Muscle layer of colon (tissue), 2 donors: Measurements from ENCODE around the gene KIF1A.
"Not testable (repeated sequence)": the region's sequence is repeated elsewhere in the genome, so short reads cannot be mapped to it uniquely, and the experiment has no call there.

Experiments used
- H3K27ac ChIP-seq: one replicate; pipeline ENCODE4 v1.7.0; 2013; ENCODE audit warnings: low read depth, mild to moderate bottlenecking, low read length, moderate library complexity
- H3K27me3 ChIP-seq, 2 donors: one replicate each; pipeline ENCODE4 v1.7.0; 2013; ENCODE audit warnings: low read length in 2 of 2, mild to moderate bottlenecking in 2 of 2; ENCODE audit not compliant: insufficient read depth in 2 of 2, control insufficient read depth in 1 of 2
- H3K36me3 ChIP-seq: one replicate; pipeline ENCODE4 v1.7.0; 2013; ENCODE audit warnings: mild to moderate bottlenecking, low read length; ENCODE audit not compliant: insufficient read depth
- H3K4me1 ChIP-seq: one replicate; pipeline ENCODE4 v1.7.0; 2013; ENCODE audit warnings: mild to moderate bottlenecking, low read length; ENCODE audit not compliant: insufficient read depth
- H3K4me3 ChIP-seq, 2 donors: one replicate each; pipeline ENCODE4 v1.7.0; 2013; ENCODE audit warnings: low read length in 2 of 2, low read depth in 1 of 2, mild to moderate bottlenecking in 1 of 2, moderate library complexity in 1 of 2
- H3K9ac ChIP-seq: one replicate; pipeline ENCODE4 v1.7.0; 2013; ENCODE audit warnings: low read length
- H3K9me3 ChIP-seq: one replicate; pipeline ENCODE4 v1.7.0; 2013; ENCODE audit warnings: mild to moderate bottlenecking, low read length
- donor health status: abdominal sarcoma.
- donor health status: Adenocarcinoma of cecum.

The KIF1A gene

DNA sequence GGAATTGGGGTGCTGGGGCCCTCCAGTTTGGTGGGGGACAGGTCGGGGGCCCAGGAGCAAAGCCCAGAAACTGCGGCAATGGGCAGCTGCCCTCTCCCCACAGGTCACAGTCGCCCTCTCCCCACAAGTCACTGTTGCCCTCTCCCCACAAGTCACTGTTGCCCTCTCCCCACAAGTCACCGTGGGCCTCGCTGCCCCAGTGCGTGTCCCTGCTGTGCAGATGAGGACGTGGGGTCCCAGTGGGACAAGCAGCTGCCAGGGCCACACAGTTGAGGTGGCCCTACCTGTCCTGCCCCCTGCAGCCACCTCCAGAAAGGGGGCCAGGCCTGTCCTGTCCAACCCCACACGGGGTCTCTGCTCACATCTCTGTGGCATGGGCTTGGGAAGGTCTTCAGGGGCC lies 35.7 kb upstream of the KIF1A start:
- no peaks in the 10 kb centered on the region for H3K27me3 ChIP-seq
- H3K9ac ChIP-seq, result no peak overlapping the region
- no peaks in the 10 kb centered on the region for H3K36me3 ChIP-seq
- no peaks in the 10 kb centered on the region for H3K9me3 ChIP-seq
- no peak overlapping the region for H3K27ac ChIP-seq
- no peak overlapping the region for H3K4me3 ChIP-seq
- H3K4me1 ChIP-seq, result no peaks in the 10 kb centered on the region

DNA sequence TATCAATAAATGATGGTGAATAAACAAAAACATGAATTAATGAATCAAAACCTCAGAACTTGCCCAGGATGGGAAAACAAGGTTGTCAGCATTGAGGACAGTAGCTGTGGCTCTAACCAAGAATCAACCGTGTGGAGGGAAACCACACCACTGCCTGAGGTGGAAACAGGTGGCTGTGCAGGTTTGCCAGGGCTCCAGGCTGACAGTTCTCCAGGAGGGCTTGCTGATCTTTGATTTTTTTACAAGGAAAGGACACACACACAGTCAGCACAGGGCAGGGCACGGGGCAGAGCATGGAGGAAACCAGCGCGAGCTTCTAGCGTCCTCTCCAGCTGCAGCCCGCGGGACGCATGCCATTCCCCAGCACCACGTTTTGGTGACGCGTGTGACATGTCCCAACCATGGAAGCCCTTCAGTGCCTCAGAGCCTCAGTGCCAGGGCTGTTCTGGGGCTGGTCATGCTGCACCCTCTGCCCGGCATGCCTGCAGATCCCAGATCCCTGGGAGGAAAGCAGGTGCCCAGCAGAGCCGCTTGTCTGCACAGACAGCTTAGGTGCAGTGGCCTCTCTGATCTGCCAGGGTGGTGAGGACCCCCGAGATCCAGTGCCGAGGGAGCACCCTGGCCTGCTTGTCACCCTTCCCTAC lies 32.8 kb upstream of the KIF1A start:
- no peak overlapping the region for H3K27ac ChIP-seq
- H3K4me3 ChIP-seq, result no peak overlapping the region
- H3K4me1 ChIP-seq, result no peaks in the 10 kb centered on the region
- no peaks in the 10 kb centered on the region for H3K27me3 ChIP-seq
- H3K36me3 ChIP-seq, result no peaks in the 10 kb centered on the region
- H3K9me3 ChIP-seq, result no peaks in the 10 kb centered on the region
- no peak overlapping the region for H3K9ac ChIP-seq

DNA sequence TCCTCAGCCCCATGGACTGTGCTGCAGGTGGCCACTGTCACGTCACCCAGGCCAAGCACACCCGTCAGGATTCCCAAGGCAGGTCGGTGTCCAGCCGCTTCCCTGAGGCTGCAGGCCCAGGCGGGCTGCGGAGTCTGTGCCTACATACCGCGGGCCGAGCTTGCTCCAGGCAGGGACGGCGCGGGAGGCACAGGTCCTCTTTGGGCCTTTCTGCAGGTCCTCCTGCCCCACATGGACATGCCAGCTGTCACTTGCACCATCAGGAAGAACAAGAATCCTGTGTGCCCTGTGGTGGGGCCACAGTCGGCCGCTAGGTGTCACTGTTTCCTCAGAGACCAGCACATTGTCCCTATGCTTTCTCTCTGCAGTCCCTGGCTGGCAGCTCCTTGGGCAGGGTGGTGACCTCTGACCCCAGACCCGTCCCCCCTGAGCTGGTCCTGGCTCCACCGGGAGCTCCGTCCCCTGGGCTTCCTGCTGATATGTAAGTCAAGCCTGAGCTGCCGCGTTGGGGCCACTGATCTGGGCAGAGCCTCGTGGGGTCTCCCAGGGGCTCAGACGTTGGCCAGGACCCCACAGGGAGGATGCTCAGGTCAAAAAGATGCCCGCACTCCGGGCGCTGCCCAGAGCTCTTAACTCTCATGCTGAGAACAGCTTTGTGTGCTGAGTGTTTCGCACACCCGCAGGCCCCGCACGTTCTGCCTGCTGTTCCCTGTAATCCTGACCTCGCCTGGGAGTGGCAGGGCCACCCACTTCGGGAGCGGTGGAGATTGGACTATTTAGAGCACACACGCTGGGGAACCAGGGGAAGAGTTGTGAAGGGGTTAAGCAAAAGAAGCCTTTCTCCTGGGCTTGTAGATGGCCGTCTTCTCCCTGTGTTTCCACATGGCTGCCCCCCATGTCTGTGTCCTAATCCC lies 31.3 kb upstream of the KIF1A start:
- Histone ChIP-seq H3K9me3 (no peaks in the 10 kb centered on the region), H3K4me1 (no peaks in the 10 kb centered on the region), H3K27me3 (no peaks in the 10 kb centered on the region), H3K9ac (no peak overlapping the region), H3K27ac (no peak overlapping the region), H3K36me3 (no peaks in the 10 kb centered on the region), H3K4me3 (no peak overlapping the region)

DNA sequence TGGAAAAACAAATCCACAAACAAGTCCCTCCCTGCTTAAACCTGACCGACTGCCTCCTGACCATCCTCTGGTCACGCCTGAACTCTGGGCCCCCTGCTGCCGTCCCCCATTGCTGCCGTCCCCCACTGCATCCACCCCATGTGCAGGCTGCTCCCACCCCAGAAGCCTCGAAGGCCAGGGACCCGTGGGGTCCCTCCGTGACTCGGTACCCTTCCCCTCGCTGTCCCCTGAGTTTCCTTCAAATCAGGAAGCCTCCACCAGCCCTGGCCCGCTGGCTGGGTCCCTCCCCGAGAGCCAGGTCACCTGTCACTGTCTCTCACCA lies 30.7 kb upstream of the KIF1A start:
- H3K36me3 ChIP-seq, result no peaks in the 10 kb centered on the region
- H3K27ac ChIP-seq, result no peak overlapping the region
- no peak overlapping the region for H3K9ac ChIP-seq
- no peak overlapping the region for H3K4me3 ChIP-seq
- H3K4me1 ChIP-seq, result no peaks in the 10 kb centered on the region
- no peaks in the 10 kb centered on the region for H3K27me3 ChIP-seq
- H3K9me3 ChIP-seq, result no peaks in the 10 kb centered on the region

DNA sequence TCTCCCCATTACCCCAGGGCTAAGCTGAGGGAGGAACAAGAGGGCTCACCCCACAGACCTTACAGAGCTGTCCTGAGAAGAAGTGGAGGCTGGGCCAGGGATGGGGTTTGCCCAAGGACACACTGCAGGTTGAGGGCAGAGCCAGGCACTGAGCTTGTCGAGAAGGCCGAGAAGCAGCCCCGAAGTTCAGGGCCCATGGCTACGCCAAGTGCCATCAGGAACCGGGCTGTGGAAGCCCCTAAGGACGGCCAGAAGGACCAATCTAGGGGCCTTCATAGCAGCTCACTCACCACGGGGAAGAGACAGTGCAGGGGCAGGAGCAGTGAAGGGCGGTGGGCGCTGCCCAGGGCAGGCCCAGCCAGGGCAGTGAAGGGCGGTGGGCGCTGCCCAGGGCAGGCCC lies 30.0 kb upstream of the KIF1A start:
- Histone ChIP-seq H3K9me3 (no peaks in the 10 kb centered on the region), H3K9ac (no peak overlapping the region), H3K36me3 (no peaks in the 10 kb centered on the region), H3K27me3 (no peaks in the 10 kb centered on the region), H3K4me1 (no peaks in the 10 kb centered on the region), H3K4me3 (no peak overlapping the region), H3K27ac (no peak overlapping the region)

DNA sequence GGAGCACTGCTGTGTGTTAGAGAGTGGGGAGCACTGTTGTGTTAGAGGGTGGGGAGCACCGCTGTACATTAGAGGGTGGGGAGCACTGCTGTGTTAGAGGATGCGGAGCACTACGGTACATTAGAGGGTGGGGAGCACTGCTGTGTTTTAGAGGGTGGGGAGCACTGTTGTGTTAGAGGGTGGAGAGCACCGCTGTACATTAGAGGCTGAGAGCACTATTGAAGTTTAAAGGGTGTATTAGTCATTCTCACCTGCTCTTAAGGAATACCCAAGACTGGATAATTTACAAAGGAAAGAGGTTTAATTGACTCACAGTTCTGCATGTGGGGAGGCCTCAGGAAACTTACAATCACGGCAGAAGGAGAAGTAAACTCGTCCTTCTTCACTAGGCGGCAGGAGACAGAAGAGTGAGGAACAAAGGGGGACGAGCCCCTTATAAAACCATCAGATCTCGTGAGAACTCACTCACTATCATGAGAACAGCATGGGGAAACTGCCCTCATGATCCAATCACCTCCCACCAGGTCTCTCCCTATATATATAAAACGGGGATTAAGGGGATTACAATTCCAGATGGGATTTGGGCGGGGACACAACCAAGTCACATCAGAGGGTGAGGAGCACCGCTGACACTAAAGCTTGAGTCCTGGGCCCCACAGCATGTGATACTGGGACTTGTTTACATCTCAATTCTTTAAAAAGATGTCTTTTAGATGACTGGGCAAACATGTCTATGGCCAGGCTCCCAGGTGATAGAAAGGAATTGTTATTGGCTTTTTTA lies 29.1 kb upstream of the KIF1A start:
- H3K4me3 ChIP-seq, result no peak overlapping the region
- H3K9ac ChIP-seq, result no peak overlapping the region
- H3K36me3 ChIP-seq, result no peaks in the 10 kb centered on the region
- no peaks in the 10 kb centered on the region for H3K27me3 ChIP-seq
- no peaks in the 10 kb centered on the region for H3K4me1 ChIP-seq
- H3K27ac ChIP-seq, result no peak overlapping the region
- no peaks in the 10 kb centered on the region for H3K9me3 ChIP-seq

DNA sequence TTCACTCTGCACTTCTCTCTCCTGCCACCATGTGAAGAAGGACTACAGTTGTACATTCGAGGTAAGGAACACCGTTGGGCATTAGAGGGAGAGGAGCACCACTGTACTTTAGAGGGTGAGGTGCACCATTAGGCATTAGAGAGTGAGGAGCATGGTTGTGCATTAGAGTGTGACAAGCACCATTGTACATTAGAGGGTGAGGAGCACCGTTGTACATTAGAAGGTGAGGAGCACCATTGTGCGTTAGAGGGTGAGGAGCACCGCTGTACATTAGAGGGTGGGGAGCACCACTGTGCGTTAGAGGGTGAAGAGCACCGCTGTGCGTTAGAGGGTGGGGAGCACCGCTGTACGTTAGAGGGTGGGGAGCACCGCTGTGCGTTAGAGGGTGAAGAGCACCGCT lies 27.8 kb upstream of the KIF1A start:
- H3K9me3 ChIP-seq, result no peaks in the 10 kb centered on the region
- no peak overlapping the region for H3K27ac ChIP-seq
- H3K27me3 ChIP-seq, result no peaks in the 10 kb centered on the region
- no peaks in the 10 kb centered on the region for H3K36me3 ChIP-seq
- H3K4me3 ChIP-seq, result no peak overlapping the region
- H3K9ac ChIP-seq, result no peak overlapping the region
- no peaks in the 10 kb centered on the region for H3K4me1 ChIP-seq

DNA sequence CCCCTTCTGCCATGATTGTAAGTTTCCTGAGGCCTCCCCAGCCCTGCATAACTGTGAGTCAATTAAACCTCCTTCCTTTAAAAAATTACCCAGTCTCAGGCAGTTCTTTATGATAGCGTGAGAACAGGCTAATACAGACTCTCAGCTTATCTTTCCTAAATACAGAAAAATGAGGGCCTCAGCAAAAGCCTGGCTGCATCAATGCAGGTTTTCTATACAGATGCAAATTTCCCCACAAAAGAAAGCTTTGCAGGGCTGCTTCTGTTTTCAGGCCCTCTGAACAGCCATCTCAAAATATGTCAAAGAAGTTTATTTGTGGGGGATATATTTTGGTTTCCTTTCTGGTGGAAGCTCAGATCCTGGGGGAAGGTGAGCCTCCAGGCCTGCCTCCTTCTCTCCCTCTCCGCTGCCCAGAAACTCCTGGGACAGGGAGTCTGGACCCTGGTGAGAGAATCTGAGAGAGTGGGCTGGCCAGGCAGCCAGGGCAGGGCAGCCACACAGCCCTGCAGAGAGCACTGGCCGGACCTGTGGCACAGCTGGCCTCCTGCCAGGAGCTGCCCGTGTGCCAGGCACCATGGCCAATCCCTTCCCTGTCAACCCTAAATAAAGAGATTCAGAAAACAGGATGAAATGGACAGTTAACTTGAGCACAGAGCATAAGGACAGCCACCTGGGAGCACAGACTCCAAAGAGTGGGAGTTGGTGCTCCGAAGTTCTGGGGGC lies 27.0 kb upstream of the KIF1A start:
- Histone ChIP-seq H3K4me1 (no peaks in the 10 kb centered on the region), H3K27me3 (no peaks in the 10 kb centered on the region), H3K36me3 (no peaks in the 10 kb centered on the region), H3K9ac (no peak overlapping the region), H3K27ac (no peak overlapping the region), H3K9me3 (no peaks in the 10 kb centered on the region), H3K4me3 (no peak overlapping the region)

DNA sequence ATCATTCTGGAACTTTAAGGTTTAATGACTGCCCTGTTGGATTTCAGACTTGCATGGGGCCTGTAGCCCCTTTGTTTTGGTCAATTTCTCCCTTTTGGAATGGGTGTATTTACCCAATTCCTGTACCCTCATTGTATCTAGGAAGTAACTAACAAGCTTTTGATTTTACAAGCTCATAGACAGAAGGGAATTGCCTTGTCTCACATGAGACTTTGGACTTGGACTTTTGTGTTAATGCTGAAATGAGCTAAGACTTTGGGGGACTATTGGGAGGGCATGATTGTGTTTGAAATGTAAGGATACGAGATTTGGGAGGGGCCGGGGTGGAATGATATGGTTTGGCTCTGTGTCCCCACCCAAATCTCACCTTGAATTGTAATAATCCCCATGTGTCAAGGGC lies 26.3 kb upstream of the KIF1A start:
- not testable (repeated sequence) for H3K27ac ChIP-seq, H3K36me3 ChIP-seq, H3K9me3 ChIP-seq, H3K27me3 ChIP-seq, H3K4me3 ChIP-seq, H3K9ac ChIP-seq, H3K4me1 ChIP-seq

DNA sequence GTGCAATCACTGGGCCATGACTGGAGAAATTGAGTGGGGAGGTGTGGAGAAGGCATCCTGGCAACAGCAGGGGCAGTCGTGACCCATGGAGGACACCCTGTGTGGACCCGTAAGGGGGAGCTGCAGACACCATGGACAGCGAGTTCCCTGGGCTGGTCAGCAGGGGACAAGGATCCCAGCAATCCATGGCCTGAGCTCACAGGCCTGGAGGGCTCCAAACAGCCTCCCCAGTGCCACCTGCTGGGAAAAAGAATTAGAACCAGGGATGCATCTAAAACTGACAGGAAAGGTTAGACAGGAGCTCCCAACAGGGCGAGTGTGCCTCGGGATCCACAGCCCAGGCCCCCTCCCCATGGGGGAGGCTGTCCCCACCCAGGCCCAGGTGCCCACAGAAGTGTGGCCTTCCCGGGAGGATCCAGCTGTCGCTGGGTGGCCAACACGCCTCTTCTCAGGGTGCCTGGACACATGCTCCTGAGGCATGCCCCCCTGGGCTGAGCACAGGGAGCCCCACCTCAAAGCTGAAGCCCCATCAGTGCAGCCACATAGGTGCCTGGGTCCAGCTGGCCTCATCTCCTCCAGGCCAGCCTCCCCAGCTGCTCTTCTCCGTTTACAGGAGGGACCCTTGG lies 20.5 kb upstream of the KIF1A start:
- no peak overlapping the region for H3K27ac ChIP-seq
- no peak overlapping the region for H3K9ac ChIP-seq
- H3K9me3 ChIP-seq, result no peaks in the 10 kb centered on the region
- H3K4me3 ChIP-seq, result no peak overlapping the region
- no peaks in the 10 kb centered on the region for H3K36me3 ChIP-seq
- peaks cover 0 to 4% of the 10 kb centered on the region in 2 donors for H3K27me3 ChIP-seq
- H3K4me1 ChIP-seq, result no peaks in the 10 kb centered on the region
